Sigmoid colon (tissue), 4 donors: ENCODE results near the gene LHPP.

ENCODE experiments used
- CTCF ChIP-seq, 4 experiments: fragments of 450-650 bp in 3 of 4; fragments of 200-600 bp in 1 of 4; IDR thresholded peaks; one replicate each; pipeline ENCODE4 v1.5.1; 2016 to 2019; ENCODE audit warnings: antibody characterized with exemption in 4 of 4, mild to moderate bottlenecking in 3 of 4, moderate library complexity in 2 of 4
- EP300 ChIP-seq, 4 donors: sonication (generic); formaldehyde crosslinking; IDR thresholded peaks; one replicate each; pipeline ENCODE4 v1.6.1; 2017; ENCODE audit warnings: antibody characterized with exemption in 4 of 4
- POLR2A ChIP-seq, 2 donors: fragments of 450-650 bp; IDR thresholded peaks; one replicate each; pipeline ENCODE4 v1.6.1; 2016; ENCODE audit warnings: antibody characterized with exemption in 2 of 2, mild to moderate bottlenecking in 2 of 2, moderate library complexity in 2 of 2

- TF ChIP-seq CTCF (IDR thresholded peaks at IDR 0.05) = no peak
- TF ChIP-seq POLR2A (IDR thresholded peaks at IDR 0.05) = no peak
- TF ChIP-seq EP300 (IDR thresholded peaks at IDR 0.05) = no peak
Measured at GRCh38 chr10:124449170-124450011, 12.2 kb upstream of the LHPP start.
